GM12801 (cell line): Measurements from ENCODE around the gene GRIK4.

Source experiments
- CTCF ChIP-seq: IDR thresholded peaks from one replicate; pipeline ENCODE4 v1.5.1; 2011; ENCODE audit warnings: control low read depth; ENCODE audit not compliant: insufficient read length; ENCODE audit errors: extremely low read depth

The GRIK4 gene

DNA sequence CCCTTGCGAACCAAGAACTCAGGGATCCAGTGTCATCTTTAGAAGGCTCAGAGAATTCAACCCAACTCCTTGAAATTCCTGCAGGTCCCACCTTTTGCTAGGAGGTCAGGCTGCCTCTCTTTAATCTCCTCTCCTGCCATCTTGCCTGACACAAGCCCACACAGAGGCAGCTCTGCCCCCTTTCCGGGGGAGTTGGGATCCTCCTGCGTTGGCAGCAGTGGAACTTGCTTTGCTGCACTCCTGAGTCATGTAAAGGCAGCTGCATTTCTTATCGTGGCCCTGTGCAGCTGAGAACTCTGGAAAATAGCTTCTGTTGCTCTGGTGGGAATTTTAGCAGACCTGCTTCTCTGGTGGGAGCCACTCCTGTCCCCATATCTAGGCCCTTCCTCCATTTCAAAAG, 370.0 kb downstream of the GRIK4 start:
- no peak for TF ChIP-seq CTCF

- no peak for TF ChIP-seq CTCF
These were observed 370.6 kb downstream of the GRIK4 start for GRCh38 chr11:120882175-120882574.

DNA sequence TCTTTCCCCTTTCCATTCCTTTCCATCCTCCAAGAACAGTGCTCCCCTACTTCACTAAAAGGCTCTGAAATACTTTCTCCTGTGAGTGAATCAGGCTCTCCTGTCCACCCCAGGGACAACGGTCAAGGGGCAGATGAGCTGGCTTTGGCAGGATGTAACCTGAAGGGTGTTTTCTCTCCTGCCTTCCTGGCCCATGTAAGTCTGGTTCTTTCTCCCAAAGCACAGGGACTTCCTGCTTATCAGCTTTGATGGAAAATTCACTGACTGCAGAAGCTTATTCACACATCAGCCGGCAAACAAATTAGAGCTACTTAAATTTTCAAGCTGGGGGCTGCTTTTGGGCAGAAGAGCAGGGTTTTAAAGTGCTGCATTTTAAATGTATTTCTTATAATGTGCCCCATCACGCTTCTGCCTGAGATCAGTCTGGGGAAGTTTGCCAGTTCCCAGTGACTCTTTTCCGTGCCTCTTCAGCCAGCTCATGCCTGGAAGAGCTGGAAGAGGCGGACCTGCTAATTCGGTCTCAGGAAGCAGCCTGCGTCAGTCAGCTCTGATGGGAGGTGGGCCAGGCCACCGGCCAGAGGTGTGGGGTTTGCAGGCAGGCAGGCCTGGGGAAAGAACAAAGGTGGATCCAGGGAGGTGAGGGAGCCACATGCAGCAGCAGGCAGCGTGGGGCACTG, 372.0 kb downstream of the GRIK4 start:
- no peak for TF ChIP-seq CTCF

- no peak for TF ChIP-seq CTCF
These were observed 372.8 kb downstream of the GRIK4 start for GRCh38 chr11:120884154-120885020.

GRCh38 chr11:120890609-120891320, 379.2 kb downstream of the GRIK4 start:
- no peak for TF ChIP-seq CTCF

DNA sequence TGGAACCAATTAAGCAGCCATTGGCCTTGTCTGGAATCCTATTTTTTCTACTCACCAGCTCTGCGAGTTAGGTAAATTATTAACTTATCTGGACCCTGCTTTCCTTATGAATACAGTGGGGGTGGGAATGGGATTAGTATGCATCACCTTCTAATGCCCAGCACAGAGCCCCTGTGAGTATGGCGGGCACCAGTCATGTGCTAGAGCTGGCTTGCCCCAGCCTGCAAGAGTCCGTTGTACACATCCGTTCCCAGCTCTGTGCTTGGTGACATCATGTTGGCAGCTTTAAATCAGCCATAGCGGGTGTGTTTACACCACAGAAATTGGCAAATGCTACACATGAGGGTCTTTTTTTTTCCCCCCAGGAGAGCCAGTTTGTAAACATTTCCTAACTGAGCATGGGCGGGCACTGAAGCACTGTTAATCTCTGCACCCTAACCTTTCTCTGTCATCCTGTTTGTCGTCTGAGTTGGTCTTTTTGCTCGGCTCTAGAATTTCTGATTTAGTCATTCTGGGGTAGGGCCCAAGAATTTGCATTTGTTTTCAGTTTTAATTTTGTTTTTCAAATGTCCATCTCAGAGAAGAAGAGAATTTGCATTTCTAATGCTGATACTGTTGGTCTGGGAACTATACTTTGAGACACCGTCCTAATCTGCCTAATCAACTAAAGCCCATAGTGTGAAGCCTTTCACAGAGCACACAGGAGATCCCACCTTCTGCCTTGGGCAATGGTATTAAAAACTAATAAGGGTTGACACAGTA, 382.1 kb downstream of the GRIK4 start:
- TF ChIP-seq CTCF, result no peak
